Prostate gland (tissue), 2 donors: Measurements from ENCODE around the gene PADI1. TPM values are rescaled to one million over a fixed set of nuclear protein-coding genes. Genes with fewer than 3 reads are reported as not detected.

Experiments
- DNase-seq: peaks from one replicate; pipeline ENCODE4 v3.0.0-alpha.2; 2019; ENCODE audit warnings: low spot score
- H3K27ac ChIP-seq, 2 donors: fragments of 200-600 bp; sonication (generic); 2 replicates each; pipeline ENCODE4 v1.5.1; 2017 to 2019
- H3K27me3 ChIP-seq: fragments of 200-600 bp; sonication (generic); replicated peaks from 2 replicates; pipeline ENCODE4 v1.5.1; 2019; ENCODE audit not compliant: insufficient read depth
- H3K36me3 ChIP-seq, 2 donors: fragments of 200-600 bp; sonication (generic); 1 replicate in 1 of 2; 2 replicates in 1 of 2; pipeline versions ENCODE4 v1.5.1 to v1.8.1; 2017 to 2019
- H3K4me1 ChIP-seq: fragments of 200-600 bp; sonication (generic); replicated peaks from 2 replicates; pipeline ENCODE4 v1.5.1; 2019
- H3K4me3 ChIP-seq, 2 donors: fragments of 200-600 bp; sonication (generic); 2 replicates each; pipeline ENCODE4 v1.5.1; 2017 to 2019
- H3K9me3 ChIP-seq: fragments of 200-600 bp; sonication (generic); 2 replicates; pipeline ENCODE4 v1.5.1; 2017
- CTCF ChIP-seq, 4 experiments: fragments of 200-600 bp in 2 of 4; fragments of 450-650 bp in 2 of 4; sonication (generic) in 2 of 4; IDR thresholded peaks; 1 replicate in 3 of 4; 2 replicates in 1 of 4; pipeline ENCODE4 v1.5.1; 2016 to 2019; ENCODE audit warnings: antibody characterized with exemption in 4 of 4, mild to moderate bottlenecking in 2 of 4, moderate library complexity in 2 of 4
- POLR2A ChIP-seq: fragments of 450-650 bp; IDR thresholded peaks from one replicate; pipeline ENCODE4 v1.6.1; 2016; ENCODE audit warnings: antibody characterized with exemption, mild to moderate bottlenecking
- POLR2AphosphoS5 ChIP-seq: sonication (generic); formaldehyde crosslinking; IDR thresholded peaks from one replicate; pipeline ENCODE4 v1.6.1; 2017; ENCODE audit warnings: antibody characterized with exemption
- WGBS: methylation state at CpG from one replicate; pipeline ENCODE4 v1.1.5; 2018; 5-methylcytosine and 5-hydroxymethylcytosine counted together
- intact Hi-C: fragments of 100-400 bp; cut with DNase I; formaldehyde crosslinking; loops from one replicate; pipeline ENCODE4 v1.14.2; 2022
- total RNA-seq, 2 donors: library from RNA; depleted of rRNA; stranded (reverse); fragments of >200 nt; gene quantifications; one replicate each; pipeline ENCODE4 v1.1.0, GENCODE V29; 2016

Gene PADI1
- total RNA-seq, 2 donors from 2014 or later, result 0.18 to 0.34 TPM

DNA sequence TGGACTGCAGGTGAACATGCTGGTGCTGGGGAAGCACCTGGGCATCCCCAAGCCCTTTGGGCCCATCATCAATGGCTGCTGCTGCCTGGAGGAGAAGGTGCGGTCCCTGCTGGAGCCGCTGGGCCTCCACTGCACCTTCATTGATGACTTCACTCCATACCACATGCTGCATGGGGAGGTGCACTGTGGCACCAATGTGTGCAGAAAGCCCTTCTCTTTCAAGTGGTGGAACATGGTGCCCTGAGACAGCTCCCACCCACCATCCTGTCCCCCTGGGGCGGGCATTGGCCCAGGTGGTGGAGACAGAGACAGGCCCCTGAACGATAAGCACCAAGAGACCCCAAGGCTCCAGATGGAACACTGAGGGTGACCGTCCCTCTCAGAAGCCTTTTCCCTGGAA, 77.9 kb downstream of the PADI1 start:
- H3K4me3 ChIP-seq, result no peak overlapping the region
- intact Hi-C loops, result no loop called here
- H3K4me1 ChIP-seq, result no peaks in the 10 kb centered on the region
- TF ChIP-seq POLR2A (no peak), CTCF (IDR thresholded peaks at IDR 0.05) (no peak), POLR2AphosphoS5 (no peak)
- no peaks in the 10 kb centered on the region for H3K9me3 ChIP-seq
- no peak for DNase-seq
- H3K27me3 ChIP-seq, result no peaks in the 10 kb centered on the region
- H3K27ac ChIP-seq, result no peak overlapping the region
- no peaks in the 10 kb centered on the region for H3K36me3 ChIP-seq
- 92% methylated on average over 5 of the region's 5 CpGs for WGBS

DNA sequence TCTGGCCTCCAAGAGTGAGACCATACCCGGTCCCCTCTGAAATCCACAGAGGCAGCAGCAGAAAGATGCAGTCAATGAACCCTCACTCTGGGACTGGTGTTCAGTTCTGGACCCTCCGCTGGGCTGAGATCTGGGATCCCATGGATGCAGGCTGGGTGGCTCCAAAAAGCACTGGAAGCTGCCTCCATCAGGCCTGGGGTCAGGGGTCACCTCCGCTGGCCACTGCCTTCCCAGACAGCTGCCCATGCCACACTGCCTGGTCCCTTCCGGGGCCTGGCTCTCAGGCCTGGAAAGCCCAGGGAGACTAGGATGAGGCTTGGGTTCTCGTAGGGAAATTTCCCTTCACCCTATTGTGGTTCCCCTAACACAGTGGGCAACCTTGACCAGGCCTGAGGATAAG, 81.7 kb downstream of the PADI1 start:
- 98% methylated on average over 5 of the region's 5 CpGs for WGBS
- TF ChIP-seq POLR2AphosphoS5 (no peak), CTCF (IDR thresholded peaks at IDR 0.05) (no peak), POLR2A (no peak)
- Histone ChIP-seq H3K4me1 (no peaks in the 10 kb centered on the region), H3K4me3 (no peak overlapping the region), H3K36me3 (no peaks in the 10 kb centered on the region), H3K9me3 (no peaks in the 10 kb centered on the region), H3K27ac (no peak overlapping the region), H3K27me3 (no peaks in the 10 kb centered on the region)
- intact Hi-C loops, result no loop called here
- no peak for DNase-seq

DNA sequence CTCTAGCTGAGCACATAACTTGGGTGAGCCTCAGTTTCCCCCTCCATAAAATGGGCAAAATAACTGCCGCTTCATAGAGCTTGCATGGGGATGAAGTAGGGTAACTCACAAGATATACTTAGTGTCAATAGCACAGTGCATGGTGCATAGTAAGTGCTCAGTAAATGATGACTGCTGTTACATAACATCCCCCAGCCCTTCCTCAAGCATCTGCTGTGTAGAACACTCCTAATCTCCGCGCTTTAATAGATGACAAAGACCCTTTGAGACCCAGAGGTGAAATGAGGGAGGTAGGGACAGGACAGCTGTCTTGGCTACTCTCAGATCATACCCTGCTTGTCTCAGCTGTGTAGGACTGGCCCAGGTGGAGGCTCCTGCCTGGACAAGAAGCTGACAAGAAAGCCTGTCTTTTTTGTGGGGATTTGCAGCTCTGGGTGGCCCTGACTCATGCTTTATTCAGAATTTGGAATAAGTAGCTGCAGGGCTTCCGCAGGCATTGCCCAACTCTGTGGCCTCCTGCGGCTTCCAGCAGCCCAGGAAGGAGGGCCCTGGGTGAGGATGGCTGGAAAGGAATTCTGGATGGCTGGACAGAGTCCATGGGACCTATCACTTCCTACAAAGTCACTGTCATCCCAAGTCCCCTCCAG, 82.3 kb downstream of the PADI1 start:
- TF ChIP-seq POLR2A (no peak), CTCF (IDR thresholded peaks at IDR 0.05) (no peak), POLR2AphosphoS5 (no peak)
- no peaks in the 10 kb centered on the region for H3K36me3 ChIP-seq
- H3K4me3 ChIP-seq, result no peak overlapping the region
- no peaks in the 10 kb centered on the region for H3K27me3 ChIP-seq
- no peak overlapping the region for H3K27ac ChIP-seq
- H3K9me3 ChIP-seq, result no peaks in the 10 kb centered on the region
- intact Hi-C loops, result no loop called here
- DNase-seq, result peak; percentile 27
- WGBS, result 76% methylated on average over 5 of the region's 5 CpGs
- H3K4me1 ChIP-seq, result no peaks in the 10 kb centered on the region

DNA sequence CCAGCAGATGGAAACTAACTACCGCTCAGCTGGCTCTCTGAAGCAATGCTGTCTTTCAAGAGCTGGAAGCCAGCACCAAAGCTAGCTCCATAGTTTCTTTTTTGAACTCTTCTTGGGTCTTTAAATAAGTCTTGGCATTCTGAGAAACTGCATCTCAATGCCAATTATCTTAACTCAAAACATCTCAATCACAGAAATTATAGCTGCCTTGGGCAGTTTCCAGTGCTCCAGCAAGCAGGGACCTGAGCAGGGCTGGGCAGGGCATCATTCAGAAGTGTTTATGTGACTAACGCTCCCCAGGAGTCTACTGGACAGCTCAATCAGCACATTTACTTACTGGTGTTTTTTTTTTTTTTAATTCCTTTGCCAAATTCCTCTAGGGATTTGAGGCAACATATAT, 84.8 kb downstream of the PADI1 start:
- TF ChIP-seq POLR2AphosphoS5, result peak; percentile 64
- TF ChIP-seq CTCF (IDR thresholded peaks at IDR 0.05), result no peak
- no peak for TF ChIP-seq POLR2A
- Histone ChIP-seq H3K4me3 (no peak overlapping the region), H3K9me3 (no peaks in the 10 kb centered on the region), H3K4me1 (no peaks in the 10 kb centered on the region), H3K36me3 (no peaks in the 10 kb centered on the region), H3K27me3 (no peaks in the 10 kb centered on the region), H3K27ac (no peak overlapping the region)
- WGBS, result 18% methylated on average over 2 of the region's 2 CpGs
- DNase-seq, result peak; percentile 64
- intact Hi-C loops, result no loop called here

DNA sequence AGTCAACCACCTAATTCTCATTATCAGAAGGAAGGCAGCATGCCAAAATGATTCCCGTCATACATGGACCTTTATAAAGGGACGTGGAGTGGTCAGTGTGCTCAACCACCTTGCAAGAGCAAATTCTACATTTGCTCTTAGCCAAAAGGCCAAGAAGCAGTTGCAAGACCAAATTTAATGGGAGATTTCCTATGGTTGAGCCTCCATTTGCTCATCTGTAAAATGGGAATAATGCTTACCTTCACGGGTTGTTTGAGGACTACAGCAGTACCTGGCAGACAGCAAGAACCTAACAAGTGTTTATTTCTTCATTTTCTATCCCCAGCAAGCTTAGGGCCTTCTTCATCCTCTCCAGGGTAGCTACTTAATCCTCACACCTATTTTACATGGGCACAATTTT, 85.6 kb downstream of the PADI1 start:
- TF ChIP-seq CTCF (IDR thresholded peaks at IDR 0.05) (no peak), POLR2AphosphoS5 (no peak), POLR2A (no peak)
- 89% methylated on average over 3 of the region's 3 CpGs for WGBS
- DNase-seq, result no peak
- Histone ChIP-seq H3K4me3 (no peak overlapping the region), H3K9me3 (no peaks in the 10 kb centered on the region), H3K4me1 (no peaks in the 10 kb centered on the region), H3K27ac (no peak overlapping the region), H3K36me3 (no peaks in the 10 kb centered on the region), H3K27me3 (no peaks in the 10 kb centered on the region)
- intact Hi-C loops, result no loop called here
